ENCODE measurements around the gene DNMBP.

DNA sequence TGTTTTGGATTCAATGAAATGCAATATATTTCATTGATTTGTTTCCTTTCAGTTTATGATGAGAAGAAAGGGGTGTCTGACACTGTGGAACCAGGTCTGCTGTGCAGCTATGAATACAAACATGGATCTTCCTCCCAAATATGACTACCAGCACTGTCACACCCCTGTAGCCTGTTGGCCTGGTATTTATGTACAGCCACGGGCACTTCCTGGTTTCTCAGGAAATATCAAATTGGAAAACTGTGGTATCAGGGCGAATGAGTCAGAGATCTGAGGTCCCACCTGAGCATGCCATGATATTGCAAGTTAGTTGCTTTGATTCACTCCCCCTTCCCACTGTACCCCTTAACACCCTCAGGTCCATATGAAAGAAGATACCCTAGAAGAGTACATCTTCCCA lies 87.8 kb downstream of the DNMBP start:
- TF ChIP-seq, protein P1, sequence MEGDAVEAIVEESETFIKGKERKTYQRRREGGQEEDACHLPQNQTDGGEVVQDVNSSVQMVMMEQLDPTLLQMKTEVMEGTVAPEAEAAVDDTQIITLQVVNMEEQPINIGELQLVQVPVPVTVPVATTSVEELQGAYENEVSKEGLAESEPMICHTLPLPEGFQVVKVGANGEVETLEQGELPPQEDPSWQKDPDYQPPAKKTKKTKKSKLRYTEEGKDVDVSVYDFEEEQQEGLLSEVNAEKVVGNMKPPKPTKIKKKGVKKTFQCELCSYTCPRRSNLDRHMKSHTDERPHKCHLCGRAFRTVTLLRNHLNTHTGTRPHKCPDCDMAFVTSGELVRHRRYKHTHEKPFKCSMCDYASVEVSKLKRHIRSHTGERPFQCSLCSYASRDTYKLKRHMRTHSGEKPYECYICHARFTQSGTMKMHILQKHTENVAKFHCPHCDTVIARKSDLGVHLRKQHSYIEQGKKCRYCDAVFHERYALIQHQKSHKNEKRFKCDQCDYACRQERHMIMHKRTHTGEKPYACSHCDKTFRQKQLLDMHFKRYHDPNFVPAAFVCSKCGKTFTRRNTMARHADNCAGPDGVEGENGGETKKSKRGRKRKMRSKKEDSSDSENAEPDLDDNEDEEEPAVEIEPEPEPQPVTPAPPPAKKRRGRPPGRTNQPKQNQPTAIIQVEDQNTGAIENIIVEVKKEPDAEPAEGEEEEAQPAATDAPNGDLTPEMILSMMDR (IDR thresholded peaks at IDR 0.05), result no peak
- TF ChIP-seq SIN3A (IDR thresholded peaks at IDR 0.05; ENCODE audit: borderline replicate concordance, insufficient read depth, low read depth, low read length) (no peak), POLR2AphosphoS5 (IDR thresholded peaks at IDR 0.05; ENCODE audit: low read depth, low read length) (no peak), TCF7L2 (IDR thresholded peaks at IDR 0.05; ENCODE audit: low read depth, low read length) (no peak)
- TF ChIP-seq, protein P2, sequence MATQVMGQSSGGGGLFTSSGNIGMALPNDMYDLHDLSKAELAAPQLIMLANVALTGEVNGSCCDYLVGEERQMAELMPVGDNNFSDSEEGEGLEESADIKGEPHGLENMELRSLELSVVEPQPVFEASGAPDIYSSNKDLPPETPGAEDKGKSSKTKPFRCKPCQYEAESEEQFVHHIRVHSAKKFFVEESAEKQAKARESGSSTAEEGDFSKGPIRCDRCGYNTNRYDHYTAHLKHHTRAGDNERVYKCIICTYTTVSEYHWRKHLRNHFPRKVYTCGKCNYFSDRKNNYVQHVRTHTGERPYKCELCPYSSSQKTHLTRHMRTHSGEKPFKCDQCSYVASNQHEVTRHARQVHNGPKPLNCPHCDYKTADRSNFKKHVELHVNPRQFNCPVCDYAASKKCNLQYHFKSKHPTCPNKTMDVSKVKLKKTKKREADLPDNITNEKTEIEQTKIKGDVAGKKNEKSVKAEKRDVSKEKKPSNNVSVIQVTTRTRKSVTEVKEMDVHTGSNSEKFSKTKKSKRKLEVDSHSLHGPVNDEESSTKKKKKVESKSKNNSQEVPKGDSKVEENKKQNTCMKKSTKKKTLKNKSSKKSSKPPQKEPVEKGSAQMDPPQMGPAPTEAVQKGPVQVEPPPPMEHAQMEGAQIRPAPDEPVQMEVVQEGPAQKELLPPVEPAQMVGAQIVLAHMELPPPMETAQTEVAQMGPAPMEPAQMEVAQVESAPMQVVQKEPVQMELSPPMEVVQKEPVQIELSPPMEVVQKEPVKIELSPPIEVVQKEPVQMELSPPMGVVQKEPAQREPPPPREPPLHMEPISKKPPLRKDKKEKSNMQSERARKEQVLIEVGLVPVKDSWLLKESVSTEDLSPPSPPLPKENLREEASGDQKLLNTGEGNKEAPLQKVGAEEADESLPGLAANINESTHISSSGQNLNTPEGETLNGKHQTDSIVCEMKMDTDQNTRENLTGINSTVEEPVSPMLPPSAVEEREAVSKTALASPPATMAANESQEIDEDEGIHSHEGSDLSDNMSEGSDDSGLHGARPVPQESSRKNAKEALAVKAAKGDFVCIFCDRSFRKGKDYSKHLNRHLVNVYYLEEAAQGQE (IDR thresholded peaks at IDR 0.05; ENCODE audit: insufficient read depth in 1 of 2, low read depth in 2 of 2, low read length in 1 of 2), result no peak

All from Panc1 (cell line).